Endothelial cell of umbilical vein (primary cell): Measurements from ENCODE around the gene SH3RF3.

Source experiments
- CTCF ChIP-seq, 2 donors: IDR thresholded peaks; 1 replicate in 1 of 2; 2 replicates in 1 of 2; pipeline ENCODE4 v1.5.1; 2011; ENCODE audit warnings: low read length in 2 of 2, mild to moderate bottlenecking in 2 of 2, moderate library complexity in 2 of 2, control low read depth in 1 of 2, inconsistent platforms in 1 of 2, low read depth in 1 of 2; ENCODE audit not compliant: insufficient read depth in 1 of 2; ENCODE audit errors: extremely low read depth in 1 of 2
- POLR2A ChIP-seq: IDR thresholded peaks from 2 replicates; pipeline ENCODE4 v1.6.1; 2012; ENCODE audit warnings: low read depth, mild to moderate bottlenecking, control low read depth, low read length
- POLR2AphosphoS5 ChIP-seq: IDR thresholded peaks from 2 replicates; pipeline ENCODE4 v1.6.1; 2012; ENCODE audit warnings: low read depth, mild to moderate bottlenecking, control low read depth, low read length, moderate library complexity; ENCODE audit not compliant: insufficient read depth

GRCh38 chr2:109247812-109248211, 118.8 kb downstream of the SH3RF3 start:
- TF ChIP-seq CTCF (IDR thresholded peaks at IDR 0.05; ENCODE audit: extremely low read depth in 1 of 2, insufficient read depth in 1 of 2, low read depth in 1 of 2, low read length in 2 of 2), result no peak
- TF ChIP-seq POLR2AphosphoS5, result no peak
- no peak for TF ChIP-seq POLR2A
